GM19351 (cell line): ENCODE results near the gene PTPRR.
A peak's percentile ranks its signal among the peaks of the same experiment; 100 is the strongest.

Experiments
- ATAC-seq: cut with Tn5 transposase; IDR thresholded peaks from one replicate; pipeline ENCODE4 v1.9.1; 2021; ENCODE audit warnings: mild to moderate bottlenecking, moderate library complexity; ENCODE audit not compliant: unreplicated experiment

The PTPRR gene, protein sequence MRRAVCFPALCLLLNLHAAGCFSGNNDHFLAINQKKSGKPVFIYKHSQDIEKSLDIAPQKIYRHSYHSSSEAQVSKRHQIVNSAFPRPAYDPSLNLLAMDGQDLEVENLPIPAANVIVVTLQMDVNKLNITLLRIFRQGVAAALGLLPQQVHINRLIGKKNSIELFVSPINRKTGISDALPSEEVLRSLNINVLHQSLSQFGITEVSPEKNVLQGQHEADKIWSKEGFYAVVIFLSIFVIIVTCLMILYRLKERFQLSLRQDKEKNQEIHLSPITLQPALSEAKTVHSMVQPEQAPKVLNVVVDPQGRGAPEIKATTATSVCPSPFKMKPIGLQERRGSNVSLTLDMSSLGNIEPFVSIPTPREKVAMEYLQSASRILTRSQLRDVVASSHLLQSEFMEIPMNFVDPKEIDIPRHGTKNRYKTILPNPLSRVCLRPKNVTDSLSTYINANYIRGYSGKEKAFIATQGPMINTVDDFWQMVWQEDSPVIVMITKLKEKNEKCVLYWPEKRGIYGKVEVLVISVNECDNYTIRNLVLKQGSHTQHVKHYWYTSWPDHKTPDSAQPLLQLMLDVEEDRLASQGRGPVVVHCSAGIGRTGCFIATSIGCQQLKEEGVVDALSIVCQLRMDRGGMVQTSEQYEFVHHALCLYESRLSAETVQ

DNA sequence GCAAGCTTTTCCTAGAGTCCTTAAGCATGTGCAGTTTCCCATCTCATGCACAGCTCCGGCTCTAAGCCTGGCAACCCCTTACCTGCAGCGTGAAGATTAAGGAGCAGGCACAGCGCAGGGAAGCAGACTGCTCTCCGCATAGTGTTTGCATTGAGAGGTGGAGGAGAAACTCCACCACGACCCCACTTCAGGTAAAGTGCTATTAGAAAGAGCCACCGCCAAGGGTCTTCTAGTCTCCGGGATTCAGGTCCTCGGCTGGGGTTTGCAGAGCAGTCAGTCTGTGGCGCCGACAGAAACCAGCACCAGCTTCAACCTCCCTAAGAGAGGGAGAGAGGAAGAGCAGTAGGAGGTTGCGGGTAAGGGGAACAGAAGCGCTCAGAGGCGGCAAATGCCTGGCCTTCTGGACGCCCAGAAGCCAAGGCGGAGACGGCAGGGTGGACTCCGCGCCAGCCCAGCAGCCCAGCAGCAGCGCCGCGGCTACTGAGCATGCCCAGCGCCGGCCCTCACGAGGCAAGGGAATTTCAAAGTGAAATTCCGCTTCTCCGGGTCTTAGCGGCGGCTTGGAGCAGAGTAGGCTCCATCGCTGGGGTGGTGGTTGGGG is at the start of gene PTPRR:
Gene PTPRR, minus strand, starts transcription at position 488 of the 601 bp plus-strand sequence. Its CDS starts 348 bp downstream, at position 140.
- ATAC-seq: no peak

DNA sequence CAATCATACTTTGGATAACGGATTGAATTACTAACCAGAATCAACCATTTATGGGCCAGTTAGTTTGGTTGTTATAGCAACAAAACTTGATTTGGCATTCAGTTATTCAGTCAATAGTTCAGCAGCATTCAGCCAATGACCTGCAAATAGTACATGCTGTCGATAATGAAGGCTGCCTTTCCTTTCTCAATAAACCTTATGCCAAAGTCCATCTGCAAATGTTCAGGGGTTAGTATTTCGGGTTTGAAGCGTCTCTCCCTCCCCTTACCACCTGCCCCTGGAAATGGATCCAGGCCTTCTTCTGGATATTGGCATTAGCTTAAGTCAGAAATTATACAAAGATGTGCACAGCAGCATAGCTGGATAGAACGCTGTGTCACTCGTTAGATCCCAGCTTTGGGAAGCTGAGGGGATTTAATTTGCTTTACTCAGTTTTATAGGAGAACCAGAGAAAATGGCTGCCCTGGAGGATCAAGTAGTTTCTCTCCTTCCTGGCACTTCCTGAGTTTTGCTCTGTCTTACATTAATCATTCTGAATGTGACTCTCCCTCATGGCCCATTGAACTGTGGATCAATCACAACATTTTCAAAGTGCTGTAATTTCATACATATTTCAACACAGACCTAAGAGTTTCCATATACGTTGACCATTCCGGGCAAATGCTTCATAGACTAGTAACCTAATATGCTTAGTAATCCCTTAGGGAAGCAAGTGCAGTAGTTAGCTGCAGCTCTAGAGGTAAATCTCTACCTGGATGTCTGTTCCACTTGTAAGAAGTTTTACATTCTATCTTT is 46.7 kb upstream of the PTPRR start:
- ATAC-seq: no peak

DNA sequence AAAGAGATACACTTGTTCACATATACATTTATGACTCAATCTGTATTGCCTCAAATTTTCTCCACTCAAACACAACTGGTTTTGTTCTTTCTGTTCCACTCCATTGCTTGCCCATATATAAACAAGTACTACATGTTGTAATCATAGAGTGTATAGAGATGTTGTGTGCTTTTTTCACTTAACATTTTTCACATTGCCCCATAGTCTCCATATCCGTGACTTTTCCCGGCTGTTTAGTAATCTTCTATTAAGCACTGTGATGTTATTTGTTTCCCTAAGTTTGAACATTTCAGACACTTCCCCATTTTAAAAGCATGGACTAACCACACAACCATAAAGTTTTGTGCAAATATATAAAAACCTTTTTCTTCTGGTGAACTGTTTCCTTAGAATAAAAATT is 45.5 kb upstream of the PTPRR start:
- no peak for ATAC-seq

DNA sequence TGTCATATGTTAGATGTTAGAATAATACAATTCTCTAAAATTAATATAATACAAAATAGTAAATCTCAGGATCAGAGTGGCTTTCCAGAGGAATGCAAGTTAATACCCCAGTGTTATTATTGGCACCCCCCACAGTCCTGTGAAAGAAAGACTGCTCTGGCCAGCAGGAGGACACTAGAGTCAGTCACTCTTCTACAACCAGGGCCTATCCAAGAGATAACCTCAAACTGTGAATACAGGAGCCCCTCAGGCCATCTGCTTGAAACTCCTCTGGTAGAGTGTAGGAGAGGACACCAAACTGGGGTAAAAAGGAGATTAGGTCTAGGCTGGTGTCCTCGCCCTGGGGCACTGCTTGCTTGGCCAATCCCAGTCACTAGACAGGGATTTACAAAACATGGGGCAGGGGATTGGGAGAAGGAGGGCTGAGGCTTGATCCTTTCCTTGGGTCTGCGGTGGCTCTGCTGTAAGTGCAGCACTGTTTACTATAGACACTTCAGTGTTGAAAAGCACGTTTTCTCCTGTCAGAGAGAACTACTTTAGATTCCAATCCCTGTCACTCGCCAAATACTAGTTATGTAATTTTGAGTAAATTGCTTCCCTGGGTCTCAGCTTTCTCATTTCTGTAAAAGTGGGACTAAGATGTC is 44.5 kb upstream of the PTPRR start:
- ATAC-seq: no peak

DNA sequence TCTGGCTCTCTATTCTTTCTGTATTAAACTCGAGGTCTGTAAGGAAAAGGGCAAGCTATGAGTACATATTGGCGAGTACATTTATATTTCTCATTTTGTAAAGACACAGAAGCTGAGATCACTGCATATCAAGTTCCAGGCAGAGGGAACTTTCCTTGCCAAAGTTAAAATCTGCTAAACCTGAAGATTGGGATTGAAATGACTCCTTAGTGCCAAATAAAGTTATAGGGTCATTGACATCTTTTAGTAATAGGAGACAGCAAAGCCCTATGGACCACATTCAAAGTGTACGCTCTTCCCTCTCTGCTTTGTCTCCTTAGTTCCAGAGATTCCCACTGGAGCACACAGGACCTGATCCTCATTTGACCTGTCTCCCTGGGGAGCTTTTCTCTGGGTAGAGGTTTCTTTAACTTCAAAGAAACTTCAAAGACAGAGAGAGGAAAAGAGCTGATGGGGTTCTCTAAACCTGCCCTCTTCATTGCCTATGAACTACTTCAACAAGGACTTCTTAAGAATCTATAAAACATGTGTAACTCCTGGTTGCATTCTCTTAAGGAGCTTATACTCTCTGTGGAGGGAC is 42.6 kb upstream of the PTPRR start:
- ATAC-seq: no peak

DNA sequence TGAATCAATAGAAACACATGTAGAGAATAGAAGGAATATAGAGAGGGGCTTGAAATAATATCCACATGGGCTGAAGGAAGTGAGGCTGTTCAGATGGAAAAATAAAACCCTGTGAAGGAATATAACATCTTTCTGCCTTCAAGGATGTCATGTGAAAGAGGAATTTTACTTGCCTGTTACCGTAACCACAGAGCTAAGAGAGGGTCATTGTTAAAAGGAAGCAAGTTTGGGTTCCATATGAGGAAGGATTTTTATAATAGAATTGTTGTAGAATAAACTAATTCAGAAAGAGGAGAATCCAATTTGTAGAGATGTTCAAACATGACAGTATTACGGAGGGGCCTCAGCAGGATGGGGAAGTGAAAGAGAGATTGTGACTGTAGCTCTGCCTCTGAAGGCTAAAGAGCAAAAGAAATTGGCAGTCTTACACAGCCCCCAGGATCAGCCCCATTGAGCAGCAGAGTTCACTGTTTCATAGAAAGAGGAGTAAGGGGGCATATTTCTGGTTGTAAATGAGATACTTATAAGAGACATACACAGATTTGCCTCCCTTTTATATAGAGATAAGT is 41.8 kb upstream of the PTPRR start:
- peak; percentile 84 for ATAC-seq

DNA sequence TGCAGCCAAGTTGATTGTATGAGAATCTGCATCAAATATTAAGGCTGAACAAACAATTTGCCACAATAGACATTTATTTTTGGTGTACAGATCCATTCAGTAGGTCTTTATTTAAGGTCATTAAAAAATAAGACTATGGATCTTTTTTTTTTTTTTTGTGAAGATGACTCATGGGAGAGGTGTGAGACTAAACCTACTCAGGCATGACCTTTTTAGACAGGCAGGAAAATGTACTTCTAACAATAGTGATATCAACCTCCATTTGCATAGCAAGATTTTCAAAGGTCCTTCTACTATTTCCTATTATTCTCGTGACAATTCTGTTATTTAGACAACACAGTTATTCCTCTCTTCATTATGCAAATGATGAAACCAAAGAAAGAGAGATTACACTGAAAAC is 39.9 kb upstream of the PTPRR start:
- peak; percentile 36 for ATAC-seq

DNA sequence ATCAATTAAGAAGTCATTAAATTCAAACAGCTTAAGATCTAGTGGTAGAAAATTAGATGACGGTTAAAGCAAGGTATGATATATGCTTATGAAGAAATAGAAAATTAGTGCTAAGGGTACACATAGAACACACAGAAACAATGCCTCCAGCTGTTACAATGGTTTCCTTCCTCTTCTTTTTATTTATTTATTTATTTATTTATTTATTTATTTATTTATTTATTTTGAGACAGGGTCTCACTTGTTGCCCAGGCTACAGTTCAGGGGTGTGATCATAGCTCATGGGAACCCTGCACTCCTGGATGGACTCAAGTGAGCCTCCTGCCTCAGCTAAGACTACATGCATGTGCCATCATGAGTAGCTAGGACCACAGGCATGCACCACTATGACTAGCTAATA is 34.9 kb upstream of the PTPRR start:
- no peak for ATAC-seq

DNA sequence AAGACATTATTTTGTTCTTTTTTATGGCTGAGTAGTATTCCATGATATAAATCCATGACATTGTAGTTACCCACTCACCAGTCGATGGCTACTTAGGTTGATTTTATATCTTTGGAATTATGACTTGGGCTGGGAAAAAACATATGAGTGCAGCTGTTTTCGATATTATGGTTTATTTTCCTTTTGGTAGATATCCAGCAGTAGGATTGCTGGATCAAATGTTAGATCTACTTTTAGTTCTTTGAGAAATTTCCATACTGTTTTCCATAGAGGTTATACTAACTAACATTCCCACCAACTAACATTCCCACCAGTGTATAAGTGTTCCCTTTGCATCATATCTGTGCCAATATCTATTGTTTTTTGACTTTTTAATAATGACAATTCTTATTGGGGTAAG is 29.9 kb upstream of the PTPRR start:
- ATAC-seq: no peak

DNA sequence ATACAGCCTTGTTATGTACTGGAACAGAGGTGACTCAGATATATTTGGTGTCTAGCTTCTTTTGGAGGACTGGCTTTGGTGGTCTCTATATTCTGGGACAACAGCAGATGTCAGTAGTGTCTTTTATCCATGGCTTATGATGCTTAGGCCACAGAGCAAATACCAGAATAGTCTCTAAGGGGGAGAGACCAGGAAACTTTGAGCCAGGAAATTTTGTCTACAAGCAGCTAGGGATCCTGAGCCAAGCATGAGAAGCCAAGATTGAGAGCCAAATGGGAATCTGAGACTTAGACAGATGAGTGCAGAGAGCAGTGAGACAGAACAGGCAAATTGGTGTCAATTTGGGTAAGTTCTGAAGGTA is 28.4 kb upstream of the PTPRR start:
- ATAC-seq: no peak

DNA sequence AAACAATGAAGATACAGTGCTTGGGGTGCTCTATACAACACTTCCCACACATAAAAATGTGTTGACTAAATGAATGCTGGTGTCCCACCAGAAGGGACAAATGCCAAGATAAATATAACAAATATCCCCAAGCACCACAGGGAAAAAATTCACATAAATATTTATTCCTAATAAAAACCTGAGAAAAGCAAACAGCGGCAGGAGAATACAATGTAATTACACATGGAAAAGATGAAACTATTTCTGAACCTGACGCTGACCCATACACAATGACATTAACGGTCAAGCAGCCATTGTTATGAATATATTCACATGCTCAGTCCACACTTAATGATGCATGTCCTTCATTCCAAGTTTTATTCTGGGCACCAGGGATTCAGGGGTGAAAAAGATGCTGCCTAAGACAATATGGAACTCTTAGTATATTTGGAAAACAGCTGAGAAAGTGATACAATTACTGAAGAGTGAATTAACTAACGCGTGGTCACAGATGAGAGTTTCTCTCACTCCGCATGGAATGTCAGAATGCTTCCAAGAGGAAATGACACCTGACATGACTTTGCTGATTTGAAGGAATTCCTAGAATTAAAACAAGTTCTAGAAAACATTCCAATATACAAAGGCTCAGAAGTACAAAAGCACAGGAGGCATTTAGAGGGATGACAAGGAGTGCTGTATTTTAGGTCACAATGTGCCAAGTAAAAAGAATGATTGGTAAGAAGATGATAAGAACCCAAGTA is 27.9 kb upstream of the PTPRR start:
- no peak for ATAC-seq

DNA sequence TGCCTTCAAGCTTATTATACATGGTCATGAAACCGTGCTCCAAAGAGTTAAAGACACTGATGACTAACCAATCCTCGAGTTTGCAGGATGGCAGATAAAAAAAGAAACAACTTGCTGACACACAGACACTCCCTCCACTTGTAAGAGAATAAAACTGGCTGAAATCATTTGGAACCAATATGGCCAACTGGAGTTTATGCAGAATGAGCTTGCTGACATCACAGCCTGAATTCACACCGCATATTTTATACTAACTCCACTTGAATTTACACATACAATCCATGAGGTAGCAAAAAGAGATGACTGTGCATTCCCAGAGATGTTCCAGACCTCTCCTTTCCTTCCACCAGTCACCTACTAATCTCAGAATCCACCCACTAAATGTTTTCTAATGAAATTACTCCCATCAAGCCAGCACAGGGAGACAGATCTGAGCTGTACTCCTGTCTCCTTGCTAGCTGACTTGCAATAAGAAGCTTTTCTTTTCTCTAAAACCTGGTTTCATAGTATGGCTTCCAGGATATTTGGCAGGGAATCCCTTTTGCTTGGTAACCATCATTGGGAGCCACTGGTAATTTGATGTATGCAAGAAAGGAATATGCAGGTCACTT is 15.8 kb upstream of the PTPRR start:
- no peak for ATAC-seq

DNA sequence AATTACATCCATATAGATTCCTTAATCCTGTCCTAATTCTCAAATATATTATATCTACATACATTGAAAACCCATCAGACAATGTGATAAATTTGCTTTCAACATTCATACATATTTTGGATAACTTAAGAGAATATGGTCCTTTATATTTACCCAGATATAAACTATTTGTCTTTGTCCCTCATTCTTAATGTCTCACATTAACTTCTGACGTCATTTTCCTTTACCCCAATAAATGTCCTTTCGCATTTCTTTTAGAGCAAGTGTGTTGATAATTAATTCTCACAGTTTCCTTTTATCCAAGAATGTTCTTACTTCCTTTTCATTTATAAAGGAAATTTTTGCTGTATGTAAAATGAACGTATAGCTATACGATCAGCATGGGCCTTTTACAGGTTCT is 12.6 kb upstream of the PTPRR start:
- no peak for ATAC-seq

DNA sequence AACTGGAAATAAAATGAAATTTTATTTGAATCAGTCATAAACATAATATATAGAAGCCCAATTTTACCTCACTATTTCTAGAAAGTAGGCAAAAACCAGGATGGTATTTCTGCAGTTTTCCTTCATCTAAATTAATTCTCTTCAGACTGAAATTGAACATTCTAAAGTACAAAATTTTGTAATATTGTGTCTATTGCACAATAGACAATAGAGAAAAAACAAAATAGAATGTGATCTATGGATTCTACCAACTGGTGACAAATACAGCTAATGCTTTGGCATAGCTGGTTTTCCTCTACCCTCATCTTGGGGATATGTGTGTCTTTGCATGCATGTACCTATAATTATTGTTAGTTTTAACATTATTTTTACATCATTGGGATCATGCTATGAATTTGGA is 8.5 kb upstream of the PTPRR start:
- ATAC-seq: no peak

DNA sequence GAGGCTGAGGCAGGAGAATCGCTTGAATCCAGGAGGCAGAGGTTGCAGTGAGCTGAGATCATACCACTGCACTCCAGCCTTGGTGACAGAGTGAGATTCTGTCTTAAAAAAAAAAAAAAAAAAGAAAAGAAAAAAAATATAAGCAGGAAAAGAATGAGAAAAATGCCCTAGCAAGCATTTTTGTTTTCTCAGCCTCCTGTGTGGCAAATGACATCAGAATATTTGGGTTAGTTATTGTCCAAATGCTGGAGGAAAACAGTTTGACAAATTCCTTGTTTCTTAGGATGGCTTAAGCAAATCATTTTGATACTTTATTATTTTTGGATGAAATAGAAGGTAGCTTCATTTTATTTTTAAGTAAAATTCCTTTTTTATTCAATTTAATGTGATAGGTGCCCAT is 7.5 kb upstream of the PTPRR start:
- ATAC-seq: no peak

DNA sequence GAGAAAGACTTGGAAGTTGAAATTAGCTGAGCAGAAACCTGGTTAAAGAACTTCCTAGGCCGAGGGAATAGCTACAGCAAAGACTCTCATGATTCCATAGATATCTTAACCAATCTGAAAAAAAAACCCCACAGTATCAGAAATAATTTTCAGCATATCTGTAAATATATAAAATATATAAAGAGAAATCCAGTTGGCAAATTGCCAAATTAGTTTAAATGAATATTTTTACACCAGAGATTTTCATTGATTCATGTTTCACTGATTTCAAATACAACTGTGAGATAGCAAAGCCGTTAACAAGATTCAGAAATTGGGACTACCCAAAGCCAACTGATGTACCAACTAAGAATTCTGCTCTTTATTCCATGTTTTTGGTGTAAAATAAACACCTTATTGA is 6.8 kb upstream of the PTPRR start:
- ATAC-seq: no peak

DNA sequence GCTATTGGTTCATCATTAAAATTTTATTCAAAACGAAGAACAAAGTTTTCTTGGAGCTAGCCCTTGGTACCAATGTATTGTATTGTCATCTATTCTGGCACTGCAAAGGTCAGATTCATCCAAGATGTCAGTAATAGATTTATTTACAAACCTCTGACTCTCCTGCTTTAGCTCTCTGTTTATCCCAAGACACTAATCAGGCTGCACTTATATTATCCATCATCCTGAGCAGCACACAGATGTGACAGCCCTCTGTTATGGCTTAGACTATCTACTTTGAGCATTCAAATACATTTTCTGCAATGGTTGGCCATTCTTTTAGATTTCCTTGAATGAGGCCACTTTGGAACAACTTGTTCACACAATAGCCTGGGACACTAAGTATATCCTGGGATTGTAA is 5.0 kb upstream of the PTPRR start:
- ATAC-seq: no peak

DNA sequence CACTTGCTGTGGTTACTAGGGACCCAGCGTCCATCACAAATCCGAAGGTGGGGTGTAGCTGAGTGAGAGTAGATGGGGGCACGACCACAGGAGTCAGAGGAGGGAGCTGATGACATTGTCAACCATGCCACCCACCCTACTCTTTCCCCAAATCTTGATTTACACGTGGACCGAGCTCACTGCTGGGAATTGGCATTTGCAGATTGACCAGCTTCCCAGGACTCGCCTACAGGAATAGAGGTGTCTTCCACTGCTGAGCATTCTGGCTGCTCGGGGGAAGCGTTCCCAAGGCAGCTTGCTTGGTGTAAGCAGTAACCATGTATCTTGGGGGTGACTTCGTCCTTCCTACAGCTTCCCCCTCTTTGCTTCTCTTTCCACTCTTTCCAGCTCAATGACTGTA is 353 bp upstream of the PTPRR start:
- no peak for ATAC-seq

DNA sequence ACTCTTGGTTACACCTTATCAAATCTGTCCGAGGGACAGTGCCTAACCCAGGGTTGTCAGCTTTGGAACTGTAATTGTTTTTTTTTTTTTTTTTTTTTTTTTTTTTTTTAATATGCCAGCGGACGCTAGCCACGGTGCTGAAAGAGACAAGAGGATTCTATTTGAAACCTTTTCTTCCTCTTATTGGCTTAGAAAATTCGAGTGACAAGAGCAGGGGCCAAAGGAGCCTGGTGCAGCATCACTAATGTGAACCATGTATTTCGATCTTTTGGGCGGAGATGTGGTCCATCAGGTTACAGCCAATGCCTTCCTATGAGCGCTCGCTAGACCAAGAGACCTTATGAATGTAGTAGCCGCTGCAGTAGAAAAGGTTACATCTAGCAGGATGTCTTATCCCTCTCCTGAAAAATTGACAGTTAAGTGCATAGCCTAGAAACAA is 922 bp downstream of the PTPRR start:
- no peak for ATAC-seq
